Nephron (organoid): Measurements from ENCODE around the gene STC2.
A peak's percentile ranks its signal among the peaks of the same experiment; 100 is the strongest.

ENCODE experiments used
- H3K27ac Mint-ChIP-seq, 3 experiments: 2 replicates each; pipeline ENCODE4 v1.8.0; 2020; ENCODE audit warnings: mixed read lengths in 3 of 3, mild to moderate bottlenecking in 2 of 3, moderate library complexity in 1 of 3
- H3K27me3 Mint-ChIP-seq: 2 replicates; pipeline ENCODE4 v1.8.0; 2021; ENCODE audit warnings: low read depth, mild to moderate bottlenecking, moderate library complexity, mixed read lengths
- H3K36me3 Mint-ChIP-seq: 2 replicates; pipeline ENCODE4 v1.8.0; 2020; ENCODE audit warnings: low read depth, mixed read lengths
- H3K4me1 Mint-ChIP-seq: 2 replicates; pipeline ENCODE4 v1.8.0; 2020; ENCODE audit warnings: mixed read lengths
- H3K4me3 Mint-ChIP-seq, 3 experiments: 2 replicates each; pipeline ENCODE4 v1.8.0; 2020; ENCODE audit warnings: mild to moderate bottlenecking in 3 of 3, mixed read lengths in 3 of 3, moderate library complexity in 2 of 3
- H3K9me3 Mint-ChIP-seq: 2 replicates; pipeline ENCODE4 v1.8.0; 2020; ENCODE audit warnings: mixed read lengths
- CTCF ChIP-seq, 3 experiments: fragments of 200-600 bp; sonication (generic); IDR thresholded peaks; one replicate each; pipeline ENCODE4 v1.5.0; 2021; ENCODE audit warnings: antibody characterized with exemption in 3 of 3; ENCODE audit not compliant: unreplicated experiment in 3 of 3

STC2 gene

GRCh38 chr5:173297813-173298212, 30.4 kb downstream of the STC2 start:
- no peak for TF ChIP-seq CTCF (IDR thresholded peaks at IDR 0.05; ENCODE audit: unreplicated experiment in 3 of 3)
- Mint-ChIP-seq H3K27me3 (peaks cover 25% of the 10 kb centered on the region), H3K4me3 (no peak overlapping the region), H3K9me3 (no peaks in the 10 kb centered on the region), H3K4me1 (peaks cover 53% of the 10 kb centered on the region), H3K27ac (no peak overlapping the region), H3K36me3 (no peaks in the 10 kb centered on the region)

GRCh38 chr5:173296737-173297676, 31.2 kb downstream of the STC2 start:
- no peak overlapping the region for H3K4me3 Mint-ChIP-seq
- no peaks in the 10 kb centered on the region for H3K9me3 Mint-ChIP-seq
- peaks cover 25% of the 10 kb centered on the region for H3K27me3 Mint-ChIP-seq
- no peaks in the 10 kb centered on the region for H3K36me3 Mint-ChIP-seq
- H3K4me1 Mint-ChIP-seq, result peaks cover 49% of the 10 kb centered on the region
- H3K27ac Mint-ChIP-seq, result peak overlapping the region in 1 of 3 experiments; percentile 41
- TF ChIP-seq CTCF (IDR thresholded peaks at IDR 0.05; ENCODE audit: unreplicated experiment in 3 of 3), result no peak

GRCh38 chr5:173295796-173296195, 32.4 kb downstream of the STC2 start:
- Mint-ChIP-seq H3K27ac (no peak overlapping the region), H3K36me3 (no peaks in the 10 kb centered on the region), H3K27me3 (peaks cover 36% of the 10 kb centered on the region), H3K4me3 (no peak overlapping the region), H3K9me3 (no peaks in the 10 kb centered on the region), H3K4me1 (peaks cover 50% of the 10 kb centered on the region)
- TF ChIP-seq CTCF (IDR thresholded peaks at IDR 0.05; ENCODE audit: unreplicated experiment in 3 of 3), result no peak

- Mint-ChIP-seq H3K4me1 (peaks cover 48% of the 10 kb centered on the region), H3K4me3 (no peak overlapping the region), H3K36me3 (no peaks in the 10 kb centered on the region), H3K27ac (no peak overlapping the region), H3K9me3 (peaks cover 3% of the 10 kb centered on the region), H3K27me3 (peaks cover 45% of the 10 kb centered on the region)
- TF ChIP-seq CTCF (IDR thresholded peaks at IDR 0.05; ENCODE audit: unreplicated experiment in 3 of 3), result no peak
These were observed 33.4 kb downstream of the STC2 start for GRCh38 chr5:173294673-173295320.

GRCh38 chr5:173293817-173294672, 34.2 kb downstream of the STC2 start:
- H3K27ac Mint-ChIP-seq, result peak overlapping the region in 1 of 3 experiments; percentile 17
- H3K4me3 Mint-ChIP-seq, result peak overlapping the region in 2 of 3 experiments; percentile 3 to 26
- peaks cover 3% of the 10 kb centered on the region for H3K9me3 Mint-ChIP-seq
- H3K36me3 Mint-ChIP-seq, result no peaks in the 10 kb centered on the region
- peak; percentile 85 to 94 (median 91) for TF ChIP-seq CTCF (IDR thresholded peaks at IDR 0.05; ENCODE audit: unreplicated experiment in 3 of 3)
- H3K27me3 Mint-ChIP-seq, result peaks cover 47% of the 10 kb centered on the region
- H3K4me1 Mint-ChIP-seq, result peaks cover 46% of the 10 kb centered on the region
